ENCODE measurements around the gene GAST. TPM values are rescaled to one million over a fixed set of nuclear protein-coding genes. Genes with fewer than 3 reads are reported as not detected.

GAST gene
- total and polyA plus RNA-seq, 9 donors = 0.79 TPM; not detected in 8

GRCh38 chr17:41733348-41734138 lies 21.4 kb downstream of the GAST start:
- no peak for DNase-seq
- H3K9me3 ChIP-seq (replicated peaks; ENCODE audit: control insufficient read depth, low read depth, low read length) = no peaks in the 10 kb centered on the region
- H3K4me1 ChIP-seq (ENCODE audit: control insufficient read depth, insufficient read depth, low read length) = peaks cover 25% of the 10 kb centered on the region
- H3K4me3 ChIP-seq (ENCODE audit: low read length) = no peak overlapping the region
- no peak overlapping the region for H3K27ac ChIP-seq (ENCODE audit: low read length)
- WGBS (ENCODE audit: insufficient coverage) = 0% methylated on average over 17 of the region's 40 CpGs
- no peaks in the 10 kb centered on the region for H3K36me3 ChIP-seq (ENCODE audit: control insufficient read depth, insufficient read depth, low read length)
- H3K27me3 ChIP-seq (ENCODE audit: control insufficient read depth, insufficient read depth, low read length) = peaks cover 79% of the 10 kb centered on the region

GRCh38 chr17:41734139-41734948 lies 22.2 kb downstream of the GAST start, which contains the start of gene HAP1:
TSS of gene HAP1 (minus strand) at chr17:41734643. CDS start at chr17:41734634, 9 bp downstream.
- no peaks in the 10 kb centered on the region for H3K36me3 ChIP-seq (ENCODE audit: control insufficient read depth, insufficient read depth, low read length)
- H3K27me3 ChIP-seq (ENCODE audit: control insufficient read depth, insufficient read depth, low read length) = peaks cover 79% of the 10 kb centered on the region
- H3K27ac ChIP-seq (ENCODE audit: low read length) = no peak within 1 kb of the TSS
- peak within 1 kb of the TSS; percentile 35 for H3K4me3 ChIP-seq (ENCODE audit: low read length)
- peak; percentile 22 for DNase-seq
- WGBS (ENCODE audit: insufficient coverage) = under 1% methylated on average over 75 of the region's 77 CpGs
- H3K9me3 ChIP-seq (replicated peaks; ENCODE audit: control insufficient read depth, low read depth, low read length) = no peaks in the 10 kb centered on the region
- H3K4me1 ChIP-seq (ENCODE audit: control insufficient read depth, insufficient read depth, low read length) = peaks cover 27% of the 10 kb centered on the region

- no peak overlapping the region for H3K27ac ChIP-seq (ENCODE audit: low read length)
- no peak for DNase-seq
- no peaks in the 10 kb centered on the region for H3K9me3 ChIP-seq (replicated peaks; ENCODE audit: control insufficient read depth, low read depth, low read length)
- H3K4me3 ChIP-seq (ENCODE audit: low read length) = peak overlapping the region; percentile 35
- H3K36me3 ChIP-seq (ENCODE audit: control insufficient read depth, insufficient read depth, low read length) = no peaks in the 10 kb centered on the region
- H3K27me3 ChIP-seq (ENCODE audit: control insufficient read depth, insufficient read depth, low read length) = peaks cover 79% of the 10 kb centered on the region
- 3% methylated on average over 23 of the region's 23 CpGs for WGBS (ENCODE audit: insufficient coverage)
- H3K4me1 ChIP-seq (ENCODE audit: control insufficient read depth, insufficient read depth, low read length) = peaks cover 27% of the 10 kb centered on the region
These were observed 22.8 kb downstream of the GAST start for GRCh38 chr17:41734949-41735313.

GRCh38 chr17:41735744-41736143 lies 23.6 kb downstream of the GAST start:
- no peaks in the 10 kb centered on the region for H3K9me3 ChIP-seq (replicated peaks; ENCODE audit: control insufficient read depth, low read depth, low read length)
- no peak for DNase-seq
- H3K4me1 ChIP-seq (ENCODE audit: control insufficient read depth, insufficient read depth, low read length) = peaks cover 27% of the 10 kb centered on the region
- H3K4me3 ChIP-seq (ENCODE audit: low read length) = no peak overlapping the region
- no peaks in the 10 kb centered on the region for H3K36me3 ChIP-seq (ENCODE audit: control insufficient read depth, insufficient read depth, low read length)
- peaks cover 72% of the 10 kb centered on the region for H3K27me3 ChIP-seq (ENCODE audit: control insufficient read depth, insufficient read depth, low read length)
- WGBS (ENCODE audit: insufficient coverage) = 90% methylated on average over 2 of the region's 4 CpGs
- no peak overlapping the region for H3K27ac ChIP-seq (ENCODE audit: low read length)

GRCh38 chr17:41736983-41737679 lies 25.0 kb downstream of the GAST start:
- Histone ChIP-seq H3K9me3 (replicated peaks; ENCODE audit: control insufficient read depth, low read depth, low read length) (no peaks in the 10 kb centered on the region), H3K4me1 (ENCODE audit: control insufficient read depth, insufficient read depth, low read length) (peaks cover 27% of the 10 kb centered on the region), H3K27me3 (ENCODE audit: control insufficient read depth, insufficient read depth, low read length) (peaks cover 58% of the 10 kb centered on the region), H3K27ac (ENCODE audit: low read length) (no peak overlapping the region), H3K36me3 (ENCODE audit: control insufficient read depth, insufficient read depth, low read length) (no peaks in the 10 kb centered on the region), H3K4me3 (ENCODE audit: low read length) (no peak overlapping the region)
- DNase-seq = no peak
- WGBS (ENCODE audit: insufficient coverage) = 75% methylated on average over 14 of the region's 17 CpGs

- DNase-seq = no peak
- WGBS (ENCODE audit: insufficient coverage) = 52% methylated on average over 3 of the region's 5 CpGs
- Histone ChIP-seq H3K4me3 (ENCODE audit: low read length) (no peak overlapping the region), H3K9me3 (replicated peaks; ENCODE audit: control insufficient read depth, low read depth, low read length) (no peaks in the 10 kb centered on the region), H3K27me3 (ENCODE audit: control insufficient read depth, insufficient read depth, low read length) (peaks cover 53% of the 10 kb centered on the region), H3K36me3 (ENCODE audit: control insufficient read depth, insufficient read depth, low read length) (no peaks in the 10 kb centered on the region), H3K27ac (ENCODE audit: low read length) (no peak overlapping the region), H3K4me1 (ENCODE audit: control insufficient read depth, insufficient read depth, low read length) (peaks cover 27% of the 10 kb centered on the region)
These were observed 25.5 kb downstream of the GAST start for GRCh38 chr17:41737680-41738023.

- peak; percentile 81 for DNase-seq
- Histone ChIP-seq H3K4me1 (ENCODE audit: control insufficient read depth, insufficient read depth, low read length) (peaks cover 25% of the 10 kb centered on the region), H3K36me3 (ENCODE audit: control insufficient read depth, insufficient read depth, low read length) (no peaks in the 10 kb centered on the region), H3K9me3 (replicated peaks; ENCODE audit: control insufficient read depth, low read depth, low read length) (no peaks in the 10 kb centered on the region), H3K4me3 (ENCODE audit: low read length) (no peak overlapping the region), H3K27ac (ENCODE audit: low read length) (no peak overlapping the region), H3K27me3 (ENCODE audit: control insufficient read depth, insufficient read depth, low read length) (peaks cover 47% of the 10 kb centered on the region)
- WGBS (ENCODE audit: insufficient coverage) = 13% methylated on average over 8 of the region's 10 CpGs
These were observed 26.1 kb downstream of the GAST start for GRCh38 chr17:41738077-41738800.

GRCh38 chr17:41738801-41739112 lies 26.6 kb downstream of the GAST start:
- no peak overlapping the region for H3K4me3 ChIP-seq (ENCODE audit: low read length)
- WGBS (ENCODE audit: insufficient coverage) = 85% methylated on average over 5 of the region's 5 CpGs
- no peaks in the 10 kb centered on the region for H3K36me3 ChIP-seq (ENCODE audit: control insufficient read depth, insufficient read depth, low read length)
- no peaks in the 10 kb centered on the region for H3K9me3 ChIP-seq (replicated peaks; ENCODE audit: control insufficient read depth, low read depth, low read length)
- peaks cover 43% of the 10 kb centered on the region for H3K27me3 ChIP-seq (ENCODE audit: control insufficient read depth, insufficient read depth, low read length)
- no peak for DNase-seq
- no peak overlapping the region for H3K27ac ChIP-seq (ENCODE audit: low read length)
- H3K4me1 ChIP-seq (ENCODE audit: control insufficient read depth, insufficient read depth, low read length) = peaks cover 22% of the 10 kb centered on the region

- Histone ChIP-seq H3K4me1 (ENCODE audit: control insufficient read depth, insufficient read depth, low read length) (peaks cover 11% of the 10 kb centered on the region), H3K9me3 (replicated peaks; ENCODE audit: control insufficient read depth, low read depth, low read length) (no peaks in the 10 kb centered on the region), H3K4me3 (ENCODE audit: low read length) (no peak overlapping the region), H3K36me3 (ENCODE audit: control insufficient read depth, insufficient read depth, low read length) (no peaks in the 10 kb centered on the region), H3K27ac (ENCODE audit: low read length) (no peak overlapping the region), H3K27me3 (ENCODE audit: control insufficient read depth, insufficient read depth, low read length) (peaks cover 33% of the 10 kb centered on the region)
- DNase-seq = no peak
- WGBS (ENCODE audit: insufficient coverage) = 50% methylated on average over 4 of the region's 9 CpGs
These were observed 27.7 kb downstream of the GAST start for GRCh38 chr17:41739661-41740352.

Measured in muscle of leg (tissue), 11 donors.